ENCODE measurements around the gene DNTT. TPM values are rescaled to one million over a fixed set of nuclear protein-coding genes. Genes with fewer than 3 reads are reported as not detected.

The DNTT gene
- total and polyA plus RNA-seq, 2 of the 13 experiments (the other 11 are each of a cell fraction or from before 2014, with no cell fraction given): not detected

DNA sequence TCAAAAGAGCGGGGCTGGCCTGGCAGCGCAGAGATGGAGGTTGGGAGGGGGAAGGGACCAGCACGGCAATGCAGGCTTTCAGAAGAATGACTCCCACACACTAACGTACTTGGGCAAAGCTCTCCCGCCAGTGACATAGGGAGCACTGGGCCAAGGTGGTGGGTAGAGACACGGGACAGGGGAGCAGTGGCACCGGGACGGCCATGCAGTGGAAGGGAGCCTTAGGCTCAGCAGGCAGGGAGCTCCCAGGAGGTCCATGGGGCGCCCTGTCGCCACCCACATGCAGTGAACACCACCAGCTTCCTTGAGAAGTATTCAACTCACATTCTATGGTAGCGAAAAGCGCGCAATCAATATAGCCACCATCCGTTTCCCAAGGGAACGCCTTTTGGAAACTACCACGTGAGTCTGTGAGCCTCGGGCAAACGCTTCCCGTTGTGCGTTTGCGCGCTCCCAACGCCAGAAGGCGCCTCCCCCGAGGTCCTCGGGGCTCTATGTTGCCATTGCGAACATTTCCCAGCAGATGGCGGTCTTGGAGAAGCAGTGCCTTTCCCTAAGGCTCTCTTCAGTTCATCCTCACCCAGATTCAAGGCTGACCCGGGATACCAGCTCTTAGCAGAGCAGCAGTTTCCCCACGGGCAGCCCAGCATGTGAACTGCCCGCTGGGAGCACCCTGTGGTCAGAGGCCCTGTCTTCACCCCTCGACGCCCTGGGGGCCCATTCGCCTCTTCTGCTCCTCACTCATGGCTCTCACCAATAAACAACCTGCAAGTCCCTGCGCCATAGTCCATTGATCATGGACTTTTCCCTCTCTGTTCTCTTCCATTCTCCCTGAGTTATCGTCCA is 71.0 kb downstream of the DNTT start:
- 24% methylated on average over 15 of the region's 36 CpGs for WGBS (ENCODE audit: low lambda C conversion rate)
- DNase-seq (ENCODE audit: low spot score): peak; percentile 78
- Histone ChIP-seq H3K79me2 (ENCODE audit: insufficient read depth, low read length) (no peaks in the 10 kb centered on the region), H3K9me3 (ENCODE audit: low read length) (no peaks in the 10 kb centered on the region), H3K36me3 (replicated peaks in 1 of 2; ENCODE audit: control insufficient read depth in 1 of 2, insufficient read depth in 2 of 2, low read length in 2 of 2) (no peaks in the 10 kb centered on the region), H3K9ac (ENCODE audit: insufficient read depth, low read depth, low read length) (no peak overlapping the region), H3K27ac (ENCODE audit: extremely low read length, insufficient read depth, low read length) (no peak overlapping the region), H2AFZ (ENCODE audit: low read length) (peak overlapping the region; percentile 52), H3K4me3 (replicated peaks in 1 of 3; ENCODE audit: insufficient read depth in 1 of 3, low read depth in 2 of 3, low read length in 3 of 3) (peak overlapping the region in 2 of 3 experiments; percentile 12 to 53; a peak in 4 of 6 replicates), H4K20me1 (ENCODE audit: insufficient read depth, low read length) (no peaks in the 10 kb centered on the region), H3K4me1 (ENCODE audit: insufficient read depth, low read length) (peaks cover 11% of the 10 kb centered on the region), H3K4me2 (ENCODE audit: low read depth, low read length) (peak overlapping the region; percentile 67), H3K27me3 (ENCODE audit: control insufficient read depth in 1 of 2, insufficient read depth in 2 of 2, low read length in 2 of 2) (peaks cover 2 to 22% of the 10 kb centered on the region in 2 experiments; a peak in 3 of 5 replicates)
- peak; percentile 94 for FAIRE-seq
- in situ Hi-C loops (cut with HindIII; ENCODE audit: extremely low pct_ligation_motif_present, low pct_unique_long_range_greater_than_20kb) (no loop called here), intact Hi-C loops (cut with micrococcal nuclease; ENCODE audit: unreplicated experiment) (loop anchor here (5.0 kb wide), 1 partner anchor 137 kb away; the partner anchor contains the start of gene TLL2)
- CTCF ChIA-PET (ENCODE audit: low intra/inter-chr PET ratio, low total read pairs): interaction anchor here (1.1 kb wide), 1 partner anchor 136 kb away, joined by 5 read pairs; no protein-coding TSS in a partner anchor
- POLR2A ChIA-PET: no interaction called here
- ATAC-seq: peak; percentile 89
- BruUV-seq (replicated peaks): no TSS peak
- TF ChIP-seq ZNF275 (CRISPR knock-in tag; IDR thresholded peaks at IDR 0.05; ENCODE audit: borderline replicate concordance) (no peak), ZNF547 (CRISPR knock-in tag; IDR thresholded peaks at IDR 0.05) (no peak), TERF1 (CRISPR knock-in tag; IDR thresholded peaks at IDR 0.05) (no peak), ZSCAN30 (CRISPR knock-in tag; IDR thresholded peaks at IDR 0.05) (no peak), SRSF1 (optimal IDR thresholded peaks at IDR 0.05; ENCODE audit: low read depth, low read length) (no peak), PHF8 (CRISPR knock-in tag; IDR thresholded peaks at IDR 0.05) (no peak), THYN1 (CRISPR knock-in tag; IDR thresholded peaks at IDR 0.05; ENCODE audit: borderline replicate concordance, low read depth) (no peak), NFE2L1 (CRISPR knock-in tag; IDR thresholded peaks at IDR 0.05; ENCODE audit: borderline replicate concordance) (no peak), LBX2 (CRISPR knock-in tag; IDR thresholded peaks at IDR 0.05; ENCODE audit: borderline replicate concordance) (no peak), ADNP (CRISPR knock-in tag; IDR thresholded peaks at IDR 0.05) (no peak), MIXL1 (CRISPR knock-in tag; IDR thresholded peaks at IDR 0.05) (no peak), ZNF282 (IDR thresholded peaks at IDR 0.05; ENCODE audit: partially characterized antibody) (no peak), PTBP1 (IDR thresholded peaks at IDR 0.05; ENCODE audit: low read depth, low read length, poor library complexity, severe bottlenecking) (no peak), ZMYM4 (CRISPR knock-in tag; IDR thresholded peaks at IDR 0.05) (peak; percentile 75; the same call in 1 of the 2 replicates), SNRNP70 (IDR thresholded peaks at IDR 0.05; ENCODE audit: low read depth, low read length) (no peak), TEAD3 (CRISPR knock-in tag; optimal IDR thresholded peaks at IDR 0.05; ENCODE audit: borderline replicate concordance) (peak; percentile 77)
- TF ChIP-seq, protein P1, sequence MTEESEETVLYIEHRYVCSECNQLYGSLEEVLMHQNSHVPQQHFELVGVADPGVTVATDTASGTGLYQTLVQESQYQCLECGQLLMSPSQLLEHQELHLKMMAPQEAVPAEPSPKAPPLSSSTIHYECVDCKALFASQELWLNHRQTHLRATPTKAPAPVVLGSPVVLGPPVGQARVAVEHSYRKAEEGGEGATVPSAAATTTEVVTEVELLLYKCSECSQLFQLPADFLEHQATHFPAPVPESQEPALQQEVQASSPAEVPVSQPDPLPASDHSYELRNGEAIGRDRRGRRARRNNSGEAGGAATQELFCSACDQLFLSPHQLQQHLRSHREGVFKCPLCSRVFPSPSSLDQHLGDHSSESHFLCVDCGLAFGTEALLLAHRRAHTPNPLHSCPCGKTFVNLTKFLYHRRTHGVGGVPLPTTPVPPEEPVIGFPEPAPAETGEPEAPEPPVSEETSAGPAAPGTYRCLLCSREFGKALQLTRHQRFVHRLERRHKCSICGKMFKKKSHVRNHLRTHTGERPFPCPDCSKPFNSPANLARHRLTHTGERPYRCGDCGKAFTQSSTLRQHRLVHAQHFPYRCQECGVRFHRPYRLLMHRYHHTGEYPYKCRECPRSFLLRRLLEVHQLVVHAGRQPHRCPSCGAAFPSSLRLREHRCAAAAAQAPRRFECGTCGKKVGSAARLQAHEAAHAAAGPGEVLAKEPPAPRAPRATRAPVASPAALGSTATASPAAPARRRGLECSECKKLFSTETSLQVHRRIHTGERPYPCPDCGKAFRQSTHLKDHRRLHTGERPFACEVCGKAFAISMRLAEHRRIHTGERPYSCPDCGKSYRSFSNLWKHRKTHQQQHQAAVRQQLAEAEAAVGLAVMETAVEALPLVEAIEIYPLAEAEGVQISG (CRISPR knock-in tag; IDR thresholded peaks at IDR 0.05): peak; percentile 58; the same call in 1 of the 2 replicates
